Measurements from ENCODE around the gene CMC1.
"Not testable (repeated sequence)": the region's sequence is repeated elsewhere in the genome, so short reads cannot be mapped to it uniquely, and the experiment has no call there.

Gene CMC1, protein sequence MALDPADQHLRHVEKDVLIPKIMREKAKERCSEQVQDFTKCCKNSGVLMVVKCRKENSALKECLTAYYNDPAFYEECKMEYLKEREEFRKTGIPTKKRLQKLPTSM

GRCh38 chr3:28241221-28242160 is at the start of gene CMC1:
Gene CMC1 (plus strand): TSS chr3:28241619. CDS start chr3:28241794, 175 bp downstream.
- DNase-seq, result peak; percentile 90 to 96 (median 92)

GRCh38 chr3:28198161-28198560 is 43.3 kb upstream of the CMC1 start:
- no peak for DNase-seq

DNA sequence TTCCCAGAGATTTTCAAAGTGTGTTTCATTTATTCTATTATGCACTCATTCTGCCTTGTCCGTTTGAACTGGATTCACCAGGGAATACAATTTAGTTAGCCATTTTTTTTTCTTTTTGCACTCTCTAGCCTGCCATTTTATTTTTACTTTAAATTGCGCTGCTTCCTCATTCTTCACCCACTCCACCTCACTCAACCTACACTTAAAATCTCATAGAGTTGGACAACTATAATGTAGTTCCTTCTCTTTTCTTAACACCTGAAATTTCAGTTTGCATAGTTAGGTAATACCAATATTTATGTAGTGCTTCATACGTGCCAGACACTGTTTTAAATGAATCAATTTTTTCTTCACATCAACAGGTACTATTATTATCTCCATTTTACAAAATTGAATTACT is 42.4 kb upstream of the CMC1 start:
- no peak for DNase-seq

DNA sequence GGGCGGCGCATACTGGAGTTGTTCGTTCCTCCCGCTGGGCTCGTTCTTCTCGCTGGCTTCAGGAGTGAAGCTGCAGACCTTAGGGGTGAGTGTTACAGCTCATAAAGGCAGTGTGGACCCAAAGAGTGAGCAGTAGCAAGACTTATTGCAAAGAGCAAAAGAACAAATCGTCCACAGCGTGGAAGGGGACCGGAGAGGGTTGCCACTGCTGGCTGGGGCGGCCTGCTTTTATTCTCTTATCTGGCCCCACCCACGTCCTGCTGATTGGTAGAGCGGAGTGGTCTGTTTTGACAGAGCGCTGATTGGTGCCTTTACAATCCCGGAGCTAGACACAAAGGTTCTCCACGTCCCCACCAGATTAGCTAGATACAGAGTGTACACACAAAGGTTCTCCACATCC is 41.8 kb upstream of the CMC1 start:
- not testable (repeated sequence) for DNase-seq

- not testable (repeated sequence) for DNase-seq
These were observed 41.0 kb upstream of the CMC1 start for GRCh38 chr3:28200366-28200848.

- no peak for DNase-seq
These were observed 34.9 kb upstream of the CMC1 start for GRCh38 chr3:28206479-28206878.

DNA sequence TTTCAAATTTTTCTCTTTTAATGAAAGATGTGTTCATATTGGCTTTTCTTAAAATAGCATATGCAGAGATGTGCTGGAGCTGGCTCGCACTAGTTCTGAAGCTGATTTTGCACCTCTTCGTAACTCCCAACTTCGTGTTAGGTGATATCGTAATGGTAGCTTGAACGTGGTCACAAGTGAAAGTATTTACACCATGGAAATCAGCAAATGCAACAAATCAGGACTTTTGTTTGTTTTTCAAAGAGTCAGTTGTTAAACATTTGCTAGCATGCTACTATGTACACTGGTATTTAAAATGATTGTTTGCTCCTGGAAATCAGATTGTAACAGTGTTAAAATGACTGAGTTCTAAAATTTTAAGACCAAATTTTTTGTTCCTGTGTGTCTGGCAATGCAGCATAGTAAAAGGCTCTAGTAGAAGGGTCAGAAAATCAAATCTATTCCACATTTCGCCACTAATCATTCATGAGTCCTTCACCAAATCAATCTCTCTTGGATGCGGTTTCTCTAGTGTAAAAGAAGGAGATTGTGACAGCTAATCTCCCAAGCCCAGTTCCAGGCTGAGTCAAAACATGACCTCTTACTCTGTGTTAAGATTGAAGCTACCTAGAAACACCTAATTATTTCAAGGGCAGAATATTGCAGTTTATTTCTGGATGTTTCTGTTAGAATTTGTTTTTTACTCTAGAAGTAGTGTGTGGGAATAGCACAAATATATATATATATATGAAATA is 34.3 kb upstream of the CMC1 start:
- DNase-seq, result no peak

DNA sequence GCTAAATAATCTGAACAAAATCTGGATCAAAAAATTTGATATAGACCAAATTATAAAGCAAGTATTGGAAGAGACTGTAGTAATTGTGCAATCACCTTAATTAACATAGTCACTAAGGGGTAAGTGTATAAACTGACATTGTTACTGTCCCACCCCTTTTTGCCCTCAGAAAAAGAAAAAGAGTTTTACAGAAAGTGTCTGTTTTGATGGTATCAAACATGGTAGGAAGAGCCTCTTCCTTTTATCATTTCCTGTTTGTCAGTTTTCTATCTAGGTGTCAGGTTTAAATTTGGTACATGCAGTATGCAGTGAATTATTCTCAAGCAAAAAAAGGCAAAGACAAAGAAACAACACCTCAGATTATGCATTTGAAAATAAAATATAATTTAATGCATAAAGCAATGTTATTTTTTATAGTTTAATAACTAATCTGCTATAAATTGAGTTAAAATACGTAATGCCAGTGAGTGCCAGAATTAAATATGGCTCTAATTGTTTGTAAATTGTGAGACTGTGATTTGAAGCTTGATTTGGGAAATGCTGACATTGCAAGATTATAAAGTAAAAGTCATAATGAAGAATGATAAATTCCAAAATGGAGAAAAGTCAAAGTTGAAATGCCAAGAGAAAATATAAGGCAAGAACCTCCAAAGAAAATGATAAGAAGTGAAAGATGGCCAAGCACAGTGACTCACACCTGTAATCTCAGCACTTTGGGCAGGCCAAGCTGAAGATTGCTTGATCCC is 30.3 kb upstream of the CMC1 start:
- DNase-seq, result no peak

GRCh38 chr3:28212681-28213080 is 28.7 kb upstream of the CMC1 start:
- DNase-seq, result no peak

DNA sequence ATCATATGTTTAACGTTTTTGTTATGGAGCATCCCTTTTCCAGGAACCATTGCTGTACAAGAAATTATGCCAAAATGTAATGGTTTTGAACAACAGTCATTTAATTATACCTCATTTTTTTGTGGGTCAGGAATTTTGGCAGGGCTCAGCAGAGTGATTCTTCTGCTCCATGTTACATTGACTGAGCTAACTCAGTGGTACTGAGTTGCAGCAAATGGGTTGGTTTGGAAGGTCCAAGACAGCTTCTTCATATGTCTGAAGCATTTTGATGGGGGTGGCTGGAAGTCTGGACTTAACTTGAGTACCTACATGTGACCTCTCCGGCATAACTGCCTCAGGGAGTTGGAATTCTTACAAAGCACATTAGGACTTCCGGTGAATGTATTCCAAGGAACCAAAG is 26.0 kb upstream of the CMC1 start:
- DNase-seq, result no peak

DNA sequence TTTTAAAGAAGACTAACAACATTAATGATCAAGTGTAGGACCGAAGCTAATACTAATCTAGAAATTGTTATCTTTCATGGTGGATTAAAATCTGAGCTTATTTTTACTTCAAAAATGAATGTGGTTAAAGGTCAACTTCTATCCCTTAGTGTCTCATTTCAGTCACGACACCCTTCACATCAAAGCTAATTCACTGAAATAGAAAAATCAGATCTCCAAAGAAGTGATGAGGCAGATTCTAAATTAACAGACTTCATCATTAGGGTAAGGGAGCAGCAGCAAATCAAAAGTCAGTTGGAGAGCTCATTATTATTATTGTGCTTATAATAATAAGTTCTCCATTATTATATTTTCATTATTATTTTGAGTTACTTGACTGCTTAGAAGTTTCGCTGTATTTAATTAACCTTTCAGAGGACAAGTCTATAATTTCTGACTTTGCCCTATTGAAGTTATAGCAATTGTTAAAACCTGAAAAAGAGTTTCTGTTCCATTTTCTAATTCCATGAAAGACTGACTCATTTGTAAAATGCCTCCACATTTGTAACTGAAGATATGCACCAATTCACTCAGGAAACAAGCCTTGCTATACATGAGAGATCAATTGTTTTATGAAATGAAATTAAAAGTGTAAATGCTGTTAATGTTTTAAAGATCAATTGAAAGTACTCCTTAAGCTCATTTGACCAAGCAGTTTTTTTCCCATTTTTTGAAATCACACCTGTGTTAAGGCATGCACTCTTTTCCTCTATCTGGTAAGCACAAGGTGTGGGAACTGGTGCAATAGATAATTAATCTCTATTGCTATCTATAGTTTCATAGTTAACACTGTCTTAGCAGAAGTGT is 23.1 kb upstream of the CMC1 start:
- DNase-seq, result no peak

GRCh38 chr3:28218917-28219198 is 22.6 kb upstream of the CMC1 start:
- no peak for DNase-seq

- DNase-seq, result no peak
These were observed 17.0 kb upstream of the CMC1 start for GRCh38 chr3:28224430-28224829.

- no peak for DNase-seq
These were observed 15.4 kb upstream of the CMC1 start for GRCh38 chr3:28226020-28226419.

DNA sequence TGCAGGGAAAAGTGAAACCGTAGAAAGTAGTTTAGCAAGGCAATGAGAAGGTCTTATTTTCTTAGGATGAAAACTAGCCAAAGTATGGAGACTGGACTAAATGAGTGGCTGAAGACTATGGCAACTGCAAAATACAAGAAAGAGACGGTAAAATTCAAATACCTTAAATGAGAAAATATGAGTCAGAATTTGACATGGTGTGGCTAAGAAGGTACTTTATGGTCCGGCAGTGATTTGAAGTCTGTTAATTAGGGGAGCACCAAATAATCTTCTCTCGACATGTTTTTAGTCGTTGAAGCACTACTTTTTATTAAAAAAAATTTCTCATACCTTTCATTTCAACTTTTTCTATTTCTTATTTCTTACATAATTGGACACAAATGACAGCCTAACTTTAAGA is 12.8 kb upstream of the CMC1 start:
- DNase-seq, result no peak

- no peak for DNase-seq
These were observed 8.8 kb upstream of the CMC1 start for GRCh38 chr3:28232659-28233058.

DNA sequence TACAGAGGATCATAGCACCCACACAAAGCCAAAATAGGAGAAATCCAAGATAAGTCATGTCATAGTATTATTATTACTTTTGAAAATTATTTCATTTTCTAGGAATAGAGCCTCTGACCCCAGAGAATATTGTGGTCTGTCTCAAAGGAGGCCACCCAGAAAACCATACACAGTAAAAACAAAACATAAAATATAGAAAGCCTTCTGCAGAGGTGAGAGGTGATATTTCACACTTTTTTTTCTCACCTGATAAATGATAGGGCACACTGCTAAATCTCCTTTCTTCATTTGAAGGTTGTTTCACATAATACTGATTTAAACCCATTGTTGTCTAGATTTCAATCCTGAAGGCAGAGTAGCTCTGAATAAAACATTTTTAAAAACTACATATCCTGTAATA is 7.0 kb upstream of the CMC1 start:
- no peak for DNase-seq

- DNase-seq, result no peak
These were observed 2.3 kb upstream of the CMC1 start for GRCh38 chr3:28239108-28239507.

- DNase-seq, result peak in 2 of 3 experiments; percentile 32 to 67
These were observed 978 bp upstream of the CMC1 start for GRCh38 chr3:28240441-28240840.

GRCh38 chr3:28242519-28242918 is 1.1 kb downstream of the CMC1 start:
- DNase-seq, result no peak

- no peak for DNase-seq
These were observed 2.1 kb downstream of the CMC1 start for GRCh38 chr3:28243424-28244106.

DNA sequence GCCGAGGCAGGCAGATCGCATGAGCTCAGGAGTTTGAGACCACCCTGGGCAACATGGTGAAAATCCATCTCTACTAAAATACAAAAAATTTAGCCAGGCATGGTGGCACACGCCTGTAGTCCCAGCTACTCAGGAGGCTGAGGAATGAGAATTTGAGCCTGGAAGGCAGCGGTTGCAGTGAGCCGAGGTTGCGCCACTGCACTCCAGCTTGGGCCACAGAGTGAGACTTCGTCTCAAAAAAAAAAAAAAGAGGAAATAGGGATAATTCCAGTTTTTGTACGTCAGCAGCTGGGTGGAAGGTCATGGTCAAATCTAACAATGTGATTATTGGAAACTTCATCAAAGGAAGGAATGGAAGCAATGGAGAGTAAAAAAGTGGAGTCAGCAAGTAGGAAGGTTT is 3.1 kb downstream of the CMC1 start:
- no peak for DNase-seq
